Panc1 (cell line): ENCODE results near the gene KCNN2. TPM values are rescaled to one million over a fixed set of nuclear protein-coding genes. Genes with fewer than 3 reads are reported as not detected.

Experiments used
- ATAC-seq: fragments of 200-7000 bp; cut with Tn5 transposase; 2 replicates; pipeline ENCODE4 v1.9.1; 2020; ENCODE audit warnings: mild to moderate bottlenecking, moderate library complexity
- BruUV-seq: library from RNA; stranded (reverse); fragments of 400-500 nt; replicated peaks from 2 replicates; lab custom pipeline; 2021; lab: Mats Ljungman, UMichigan
- CTCF ChIA-PET: fragments of 300-600 bp; sonication (Branson Sonifier 250); formaldehyde crosslinking; loops from one replicate; lab custom pipeline; 2022; ENCODE audit warnings: antibody characterized with exemption; lab: Charles Lee
- POLR2A ChIA-PET: fragments of 300-600 bp; sonication (Branson Sonifier 250); formaldehyde crosslinking; loops from one replicate; lab custom pipeline; 2022; ENCODE audit warnings: antibody characterized with exemption; lab: Charles Lee
- DNase-seq: peaks from one replicate; pipeline ENCODE4 v3.0.0-alpha.2; 2010; ENCODE audit warnings: low read depth, low spot score
- H3K27ac ChIP-seq: 2 replicates; pipeline ENCODE4 v1.5.1; 2011; ENCODE audit warnings: mild to moderate bottlenecking, low read length, inconsistent platforms
- H3K27me3 ChIP-seq: fragments of 200-500 bp; sonication (Bioruptor generic); 2 replicates; pipeline ENCODE4 v1.6.0; 2014; ENCODE audit warnings: low read length, inconsistent platforms; ENCODE audit not compliant: control insufficient read depth, insufficient read depth
- H3K36me3 ChIP-seq: fragments of 200-500 bp; sonication (Bioruptor generic); 2 replicates; pipeline ENCODE4 v1.5.1; 2014; ENCODE audit warnings: inconsistent platforms, mild to moderate bottlenecking, low read length, moderate library complexity; ENCODE audit not compliant: control insufficient read depth, insufficient read depth
- H3K4me1 ChIP-seq: 2 replicates; pipeline ENCODE4 v1.5.1; 2011; ENCODE audit warnings: inconsistent platforms, mild to moderate bottlenecking, low read length, moderate library complexity; ENCODE audit not compliant: control insufficient read depth, insufficient read depth
- H3K4me3 ChIP-seq, 2 experiments: 2 replicates each; pipeline ENCODE4 v1.5.1; 2011 to 2012; ENCODE audit warnings: low read depth in 2 of 2, low read length in 2 of 2, mild to moderate bottlenecking in 2 of 2, inconsistent platforms in 1 of 2, moderate library complexity in 1 of 2
- H3K9me3 ChIP-seq: fragments of 200-500 bp; sonication (Bioruptor generic); 2 replicates; pipeline ENCODE4 v1.5.1; 2014; ENCODE audit warnings: low read depth, mild to moderate bottlenecking, inconsistent platforms, low read length, moderate library complexity; ENCODE audit not compliant: control insufficient read depth, insufficient read depth
- POLR2AphosphoS5 ChIP-seq: IDR thresholded peaks from 2 replicates; pipeline ENCODE4 v1.6.1; 2012; ENCODE audit warnings: mild to moderate bottlenecking, low read depth, low read length, moderate library complexity
- SIN3A ChIP-seq: IDR thresholded peaks from 2 replicates; pipeline ENCODE4 v1.6.1; 2012; ENCODE audit warnings: low read depth, mild to moderate bottlenecking, low read length, moderate library complexity, borderline replicate concordance; ENCODE audit not compliant: insufficient read depth
- TCF7L2 ChIP-seq: IDR thresholded peaks from 2 replicates; pipeline ENCODE4 v1.6.1; 2011; ENCODE audit warnings: mild to moderate bottlenecking, low read depth, low read length, inconsistent platforms
- in situ Hi-C: cut with HindIII; loops from 2 replicates; pipeline ENCODE4 v1.10.0; 2016; ENCODE audit warnings: low sequenced_read_pairs, low pct_unique_long_range_greater_than_20kb
- intact Hi-C: fragments of 100-400 bp; cut with micrococcal nuclease; formaldehyde crosslinking; loops from one replicate; pipeline ENCODE4 v1.10.0; 2022; ENCODE audit not compliant: unreplicated experiment
- total RNA-seq: library from RNA; stranded (reverse); gene quantifications from one replicate; pipeline ENCODE4 v1.2.1, GENCODE V29; 2021; ENCODE audit not compliant: unreplicated experiment
- TF ChIP-seq, protein P1 (sequence below): fragments of 450-650 bp; IDR thresholded peaks from 2 replicates; pipeline ENCODE4 v1.5.1; 2017; ENCODE audit warnings: mild to moderate bottlenecking
- TF ChIP-seq, protein P2 (sequence below), 2 experiments: IDR thresholded peaks; 2 replicates each; pipeline ENCODE4 v1.6.1; 2011 to 2012; ENCODE audit warnings: low read depth in 2 of 2, control low read depth in 1 of 2, low read length in 1 of 2, mild to moderate bottlenecking in 1 of 2, moderate library complexity in 1 of 2; ENCODE audit not compliant: insufficient read depth in 1 of 2

Gene KCNN2
- total RNA-seq, 1 experiment from 2014 or later, result not detected

DNA sequence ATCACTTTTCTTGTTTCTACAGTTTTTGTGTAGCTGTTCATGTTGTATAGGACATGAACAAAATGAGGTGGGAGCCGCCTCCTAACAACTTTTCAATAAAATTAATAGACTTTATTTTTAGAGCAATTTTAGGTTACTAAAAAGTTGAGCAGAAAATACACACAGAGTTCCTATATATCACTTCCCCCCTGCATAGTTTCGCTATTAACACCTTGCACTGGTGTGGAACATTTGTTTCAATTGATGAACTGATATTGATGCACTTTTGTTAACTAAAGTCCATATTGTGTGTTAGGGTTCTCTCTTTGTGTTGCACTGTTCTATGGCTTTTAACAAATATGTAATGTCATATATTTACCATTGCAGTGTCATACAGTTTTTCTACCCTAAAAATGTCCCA, 47.8 kb upstream of the KCNN2 start:
- TF ChIP-seq TCF7L2, result no peak
- TF ChIP-seq POLR2AphosphoS5, result no peak
- TF ChIP-seq, protein P1, sequence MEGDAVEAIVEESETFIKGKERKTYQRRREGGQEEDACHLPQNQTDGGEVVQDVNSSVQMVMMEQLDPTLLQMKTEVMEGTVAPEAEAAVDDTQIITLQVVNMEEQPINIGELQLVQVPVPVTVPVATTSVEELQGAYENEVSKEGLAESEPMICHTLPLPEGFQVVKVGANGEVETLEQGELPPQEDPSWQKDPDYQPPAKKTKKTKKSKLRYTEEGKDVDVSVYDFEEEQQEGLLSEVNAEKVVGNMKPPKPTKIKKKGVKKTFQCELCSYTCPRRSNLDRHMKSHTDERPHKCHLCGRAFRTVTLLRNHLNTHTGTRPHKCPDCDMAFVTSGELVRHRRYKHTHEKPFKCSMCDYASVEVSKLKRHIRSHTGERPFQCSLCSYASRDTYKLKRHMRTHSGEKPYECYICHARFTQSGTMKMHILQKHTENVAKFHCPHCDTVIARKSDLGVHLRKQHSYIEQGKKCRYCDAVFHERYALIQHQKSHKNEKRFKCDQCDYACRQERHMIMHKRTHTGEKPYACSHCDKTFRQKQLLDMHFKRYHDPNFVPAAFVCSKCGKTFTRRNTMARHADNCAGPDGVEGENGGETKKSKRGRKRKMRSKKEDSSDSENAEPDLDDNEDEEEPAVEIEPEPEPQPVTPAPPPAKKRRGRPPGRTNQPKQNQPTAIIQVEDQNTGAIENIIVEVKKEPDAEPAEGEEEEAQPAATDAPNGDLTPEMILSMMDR, result no peak
- TF ChIP-seq, protein P2, sequence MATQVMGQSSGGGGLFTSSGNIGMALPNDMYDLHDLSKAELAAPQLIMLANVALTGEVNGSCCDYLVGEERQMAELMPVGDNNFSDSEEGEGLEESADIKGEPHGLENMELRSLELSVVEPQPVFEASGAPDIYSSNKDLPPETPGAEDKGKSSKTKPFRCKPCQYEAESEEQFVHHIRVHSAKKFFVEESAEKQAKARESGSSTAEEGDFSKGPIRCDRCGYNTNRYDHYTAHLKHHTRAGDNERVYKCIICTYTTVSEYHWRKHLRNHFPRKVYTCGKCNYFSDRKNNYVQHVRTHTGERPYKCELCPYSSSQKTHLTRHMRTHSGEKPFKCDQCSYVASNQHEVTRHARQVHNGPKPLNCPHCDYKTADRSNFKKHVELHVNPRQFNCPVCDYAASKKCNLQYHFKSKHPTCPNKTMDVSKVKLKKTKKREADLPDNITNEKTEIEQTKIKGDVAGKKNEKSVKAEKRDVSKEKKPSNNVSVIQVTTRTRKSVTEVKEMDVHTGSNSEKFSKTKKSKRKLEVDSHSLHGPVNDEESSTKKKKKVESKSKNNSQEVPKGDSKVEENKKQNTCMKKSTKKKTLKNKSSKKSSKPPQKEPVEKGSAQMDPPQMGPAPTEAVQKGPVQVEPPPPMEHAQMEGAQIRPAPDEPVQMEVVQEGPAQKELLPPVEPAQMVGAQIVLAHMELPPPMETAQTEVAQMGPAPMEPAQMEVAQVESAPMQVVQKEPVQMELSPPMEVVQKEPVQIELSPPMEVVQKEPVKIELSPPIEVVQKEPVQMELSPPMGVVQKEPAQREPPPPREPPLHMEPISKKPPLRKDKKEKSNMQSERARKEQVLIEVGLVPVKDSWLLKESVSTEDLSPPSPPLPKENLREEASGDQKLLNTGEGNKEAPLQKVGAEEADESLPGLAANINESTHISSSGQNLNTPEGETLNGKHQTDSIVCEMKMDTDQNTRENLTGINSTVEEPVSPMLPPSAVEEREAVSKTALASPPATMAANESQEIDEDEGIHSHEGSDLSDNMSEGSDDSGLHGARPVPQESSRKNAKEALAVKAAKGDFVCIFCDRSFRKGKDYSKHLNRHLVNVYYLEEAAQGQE (IDR thresholded peaks at IDR 0.05; ENCODE audit: insufficient read depth in 1 of 2, low read depth in 2 of 2, low read length in 1 of 2), result no peak
- no peak for TF ChIP-seq SIN3A
- no TSS peak for BruUV-seq
- H3K27me3 ChIP-seq, result no peaks in the 10 kb centered on the region
- CTCF ChIA-PET, result no interaction called here
- in situ Hi-C loops, result no loop called here
- H3K4me1 ChIP-seq, result no peaks in the 10 kb centered on the region
- POLR2A ChIA-PET, result no interaction called here
- intact Hi-C loops, result no loop called here
- no peaks in the 10 kb centered on the region for H3K9me3 ChIP-seq
- H3K4me3 ChIP-seq, result no peak overlapping the region
- no peaks in the 10 kb centered on the region for H3K36me3 ChIP-seq
- DNase-seq (no peak), ATAC-seq (no peak)
- no peak overlapping the region for H3K27ac ChIP-seq

DNA sequence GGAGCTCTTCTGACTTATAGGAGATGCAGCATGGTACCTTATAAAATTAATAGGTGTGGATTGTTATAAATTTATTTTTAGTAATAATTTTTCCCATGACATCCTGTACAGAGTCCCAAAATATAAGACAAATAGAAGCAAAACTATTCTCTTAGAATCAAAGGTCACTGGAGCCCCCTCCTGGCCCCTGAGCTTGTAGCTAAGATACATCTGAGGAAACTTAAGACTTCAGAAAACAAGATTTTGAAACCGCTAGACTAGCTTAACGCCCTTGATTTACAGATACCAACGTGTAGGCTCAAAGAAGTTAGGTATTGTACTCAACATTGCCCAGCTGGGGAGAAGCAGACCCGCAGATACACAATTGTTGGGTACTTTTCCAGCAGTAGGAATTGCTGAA, 45.7 kb upstream of the KCNN2 start:
- DNase-seq, result no peak
- ATAC-seq, result no peak
- Histone ChIP-seq H3K36me3 (no peaks in the 10 kb centered on the region), H3K4me3 (no peak overlapping the region), H3K27ac (no peak overlapping the region), H3K4me1 (no peaks in the 10 kb centered on the region), H3K27me3 (no peaks in the 10 kb centered on the region), H3K9me3 (no peaks in the 10 kb centered on the region)
- in situ Hi-C loops (no loop called here), intact Hi-C loops (no loop called here)
- ChIA-PET POLR2A (no interaction called here), CTCF (no interaction called here)
- TF ChIP-seq, protein P2 (IDR thresholded peaks at IDR 0.05; ENCODE audit: insufficient read depth in 1 of 2, low read depth in 2 of 2, low read length in 1 of 2), result no peak
- TF ChIP-seq, protein P1, result no peak
- no peak for TF ChIP-seq TCF7L2
- TF ChIP-seq POLR2AphosphoS5, result no peak
- no peak for TF ChIP-seq SIN3A
- no TSS peak for BruUV-seq
